ENCODE measurements around the gene RNF207. TPM values are rescaled to one million over a fixed set of nuclear protein-coding genes. Genes with fewer than 3 reads are reported as not detected.
A peak's percentile ranks its signal among the peaks of the same experiment; 100 is the strongest.

Gene RNF207
- total RNA-seq, 1 experiment from 2014 or later: 9.2 TPM

DNA sequence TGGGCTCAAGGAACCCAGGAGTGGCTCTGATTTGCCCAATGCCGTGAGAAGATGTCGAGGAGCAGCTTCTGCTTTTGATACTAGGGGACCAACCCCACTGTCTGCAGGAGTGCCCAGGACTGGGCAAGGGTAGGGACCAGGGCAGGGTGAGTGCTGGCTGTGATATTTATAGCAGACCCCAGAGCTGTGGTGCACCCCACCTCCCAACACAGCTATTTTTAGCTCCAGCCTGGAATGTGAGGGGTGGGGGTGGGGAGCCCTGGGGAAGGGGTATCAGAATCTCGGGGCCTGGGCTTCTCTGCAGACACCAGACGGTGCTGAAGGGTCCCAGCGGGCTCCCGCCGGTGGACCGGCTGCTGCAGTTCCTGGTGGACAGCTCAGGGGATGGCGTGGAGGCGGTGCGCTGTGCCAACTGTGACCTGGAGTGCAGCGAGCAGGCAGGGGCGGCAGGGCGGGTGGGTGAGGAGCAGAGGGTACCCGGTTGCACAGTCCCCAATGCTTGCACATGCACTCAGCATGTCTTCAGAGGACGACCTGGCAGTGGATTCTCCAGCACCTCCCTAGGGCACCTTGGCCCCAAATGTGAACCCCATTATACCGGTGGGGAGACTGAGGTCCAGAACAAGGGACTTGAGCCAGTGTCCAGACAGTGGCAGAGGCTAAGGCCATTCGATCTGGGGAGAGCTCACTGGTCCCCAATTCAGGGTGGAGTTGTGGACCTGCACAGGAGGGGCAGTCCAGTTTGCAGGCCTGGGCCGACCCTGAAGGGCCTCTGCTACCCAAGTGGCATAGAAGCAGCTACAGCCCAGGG is 1.4 kb downstream of the RNF207 start:
- peak overlapping the region; percentile 62 for H3K4me3 Mint-ChIP-seq
- no peak for ATAC-seq

DNA sequence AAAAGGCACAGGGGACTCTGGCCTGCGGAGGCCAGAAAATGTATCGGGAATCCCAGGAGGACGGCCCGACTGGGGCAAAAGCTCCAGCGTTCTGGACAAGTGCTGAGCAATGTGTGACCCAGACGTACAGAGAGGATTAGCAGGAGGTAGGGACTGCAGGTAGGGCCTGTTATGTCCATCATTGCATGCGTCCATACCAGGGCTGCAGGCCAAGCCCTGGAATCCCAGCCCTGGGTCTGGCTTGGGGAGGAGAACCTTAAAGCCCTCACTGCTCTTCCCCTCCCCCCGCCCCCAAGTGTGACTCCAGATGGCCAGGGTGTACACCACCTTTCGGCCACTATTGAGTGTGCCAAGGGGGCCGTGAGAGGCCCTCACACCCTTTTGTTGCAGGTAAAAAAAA is 2.0 kb downstream of the RNF207 start:
- ATAC-seq: no peak
- no peak for DNase-seq (ENCODE audit: low spot score)
- H3K36me3 Mint-ChIP-seq: no peaks in the 10 kb centered on the region
- peak overlapping the region; percentile 62; the same call in 1 of the 2 replicates for H3K4me3 Mint-ChIP-seq
- H3K27me3 Mint-ChIP-seq (ENCODE audit: low read depth): peaks cover 29% of the 10 kb centered on the region
- no peaks in the 10 kb centered on the region for H3K9me3 Mint-ChIP-seq
- POLR2A ChIA-PET: no interaction called here
- CTCF ChIA-PET: interaction anchor here (0.6 to 10.3 kb wide), 6 partner anchors 8 to 151 kb away, joined by 3 to 489 read pairs (median 6); partner anchors contain the start of genes CHD5, HES3, ICMT and RPL22
- H3K27ac Mint-ChIP-seq: no peak overlapping the region
- H3K4me1 Mint-ChIP-seq: peaks cover 21% of the 10 kb centered on the region
- TF ChIP-seq, protein P1, sequence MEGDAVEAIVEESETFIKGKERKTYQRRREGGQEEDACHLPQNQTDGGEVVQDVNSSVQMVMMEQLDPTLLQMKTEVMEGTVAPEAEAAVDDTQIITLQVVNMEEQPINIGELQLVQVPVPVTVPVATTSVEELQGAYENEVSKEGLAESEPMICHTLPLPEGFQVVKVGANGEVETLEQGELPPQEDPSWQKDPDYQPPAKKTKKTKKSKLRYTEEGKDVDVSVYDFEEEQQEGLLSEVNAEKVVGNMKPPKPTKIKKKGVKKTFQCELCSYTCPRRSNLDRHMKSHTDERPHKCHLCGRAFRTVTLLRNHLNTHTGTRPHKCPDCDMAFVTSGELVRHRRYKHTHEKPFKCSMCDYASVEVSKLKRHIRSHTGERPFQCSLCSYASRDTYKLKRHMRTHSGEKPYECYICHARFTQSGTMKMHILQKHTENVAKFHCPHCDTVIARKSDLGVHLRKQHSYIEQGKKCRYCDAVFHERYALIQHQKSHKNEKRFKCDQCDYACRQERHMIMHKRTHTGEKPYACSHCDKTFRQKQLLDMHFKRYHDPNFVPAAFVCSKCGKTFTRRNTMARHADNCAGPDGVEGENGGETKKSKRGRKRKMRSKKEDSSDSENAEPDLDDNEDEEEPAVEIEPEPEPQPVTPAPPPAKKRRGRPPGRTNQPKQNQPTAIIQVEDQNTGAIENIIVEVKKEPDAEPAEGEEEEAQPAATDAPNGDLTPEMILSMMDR (IDR thresholded peaks at IDR 0.05): no peak
- TF ChIP-seq SOX15 (CRISPR knock-in tag; IDR thresholded peaks at IDR 0.05) (no peak), ESRRA (CRISPR knock-in tag; IDR thresholded peaks at IDR 0.05; ENCODE audit: borderline replicate concordance) (no peak), NFYB (CRISPR knock-in tag; conservative IDR thresholded peaks at IDR 0.05; ENCODE audit: low read depth) (no peak), ATF1 (CRISPR knock-in tag; IDR thresholded peaks at IDR 0.05) (no peak), ZNF396 (CRISPR knock-in tag; IDR thresholded peaks at IDR 0.05; ENCODE audit: borderline replicate concordance) (no peak)
- TF ChIP-seq, protein P2, sequence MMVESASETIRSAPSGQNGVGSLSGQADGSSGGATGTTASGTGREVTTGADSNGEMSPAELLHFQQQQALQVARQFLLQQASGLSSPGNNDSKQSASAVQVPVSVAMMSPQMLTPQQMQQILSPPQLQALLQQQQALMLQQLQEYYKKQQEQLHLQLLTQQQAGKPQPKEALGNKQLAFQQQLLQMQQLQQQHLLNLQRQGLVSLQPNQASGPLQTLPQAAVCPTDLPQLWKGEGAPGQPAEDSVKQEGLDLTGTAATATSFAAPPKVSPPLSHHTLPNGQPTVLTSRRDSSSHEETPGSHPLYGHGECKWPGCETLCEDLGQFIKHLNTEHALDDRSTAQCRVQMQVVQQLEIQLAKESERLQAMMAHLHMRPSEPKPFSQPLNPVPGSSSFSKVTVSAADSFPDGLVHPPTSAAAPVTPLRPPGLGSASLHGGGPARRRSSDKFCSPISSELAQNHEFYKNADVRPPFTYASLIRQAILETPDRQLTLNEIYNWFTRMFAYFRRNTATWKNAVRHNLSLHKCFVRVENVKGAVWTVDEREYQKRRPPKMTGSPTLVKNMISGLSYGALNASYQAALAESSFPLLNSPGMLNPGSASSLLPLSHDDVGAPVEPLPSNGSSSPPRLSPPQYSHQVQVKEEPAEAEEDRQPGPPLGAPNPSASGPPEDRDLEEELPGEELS (CRISPR knock-in tag; IDR thresholded peaks at IDR 0.05): no peak
- TF ChIP-seq, protein P3, sequence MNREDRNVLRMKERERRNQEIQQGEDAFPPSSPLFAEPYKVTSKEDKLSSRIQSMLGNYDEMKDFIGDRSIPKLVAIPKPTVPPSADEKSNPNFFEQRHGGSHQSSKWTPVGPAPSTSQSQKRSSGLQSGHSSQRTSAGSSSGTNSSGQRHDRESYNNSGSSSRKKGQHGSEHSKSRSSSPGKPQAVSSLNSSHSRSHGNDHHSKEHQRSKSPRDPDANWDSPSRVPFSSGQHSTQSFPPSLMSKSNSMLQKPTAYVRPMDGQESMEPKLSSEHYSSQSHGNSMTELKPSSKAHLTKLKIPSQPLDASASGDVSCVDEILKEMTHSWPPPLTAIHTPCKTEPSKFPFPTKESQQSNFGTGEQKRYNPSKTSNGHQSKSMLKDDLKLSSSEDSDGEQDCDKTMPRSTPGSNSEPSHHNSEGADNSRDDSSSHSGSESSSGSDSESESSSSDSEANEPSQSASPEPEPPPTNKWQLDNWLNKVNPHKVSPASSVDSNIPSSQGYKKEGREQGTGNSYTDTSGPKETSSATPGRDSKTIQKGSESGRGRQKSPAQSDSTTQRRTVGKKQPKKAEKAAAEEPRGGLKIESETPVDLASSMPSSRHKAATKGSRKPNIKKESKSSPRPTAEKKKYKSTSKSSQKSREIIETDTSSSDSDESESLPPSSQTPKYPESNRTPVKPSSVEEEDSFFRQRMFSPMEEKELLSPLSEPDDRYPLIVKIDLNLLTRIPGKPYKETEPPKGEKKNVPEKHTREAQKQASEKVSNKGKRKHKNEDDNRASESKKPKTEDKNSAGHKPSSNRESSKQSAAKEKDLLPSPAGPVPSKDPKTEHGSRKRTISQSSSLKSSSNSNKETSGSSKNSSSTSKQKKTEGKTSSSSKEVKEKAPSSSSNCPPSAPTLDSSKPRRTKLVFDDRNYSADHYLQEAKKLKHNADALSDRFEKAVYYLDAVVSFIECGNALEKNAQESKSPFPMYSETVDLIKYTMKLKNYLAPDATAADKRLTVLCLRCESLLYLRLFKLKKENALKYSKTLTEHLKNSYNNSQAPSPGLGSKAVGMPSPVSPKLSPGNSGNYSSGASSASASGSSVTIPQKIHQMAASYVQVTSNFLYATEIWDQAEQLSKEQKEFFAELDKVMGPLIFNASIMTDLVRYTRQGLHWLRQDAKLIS (CRISPR knock-in tag; IDR thresholded peaks at IDR 0.05; ENCODE audit: borderline replicate concordance): no peak

More for the DNA sequence above, 1.4 kb downstream of the RNF207 start:
- CTCF ChIA-PET: interaction anchor here (1.1 to 10.3 kb wide), 13 partner anchors 12 to 253 kb away, joined by 5 to 489 read pairs (median 8); partner anchors contain the start of genes CHD5, HES2, HES3 and ICMT
- POLR2A ChIA-PET: interaction anchor here (0.6 to 1.5 kb wide), 4 partner anchors 19 to 52 kb away, joined by 3 to 10 read pairs (median 4); no protein-coding TSS in a partner anchor
- peaks cover 21% of the 10 kb centered on the region for H3K4me1 Mint-ChIP-seq
- H3K36me3 Mint-ChIP-seq: no peaks in the 10 kb centered on the region
- H3K27me3 Mint-ChIP-seq (ENCODE audit: low read depth): peaks cover 29% of the 10 kb centered on the region
- TF ChIP-seq ZNF219 (CRISPR knock-in tag; IDR thresholded peaks at IDR 0.05; ENCODE audit: borderline replicate concordance): no peak
- no peak for TF ChIP-seq ZNF671 (CRISPR knock-in tag; IDR thresholded peaks at IDR 0.05)
- no peak for TF ChIP-seq EMX1 (CRISPR knock-in tag; IDR thresholded peaks at IDR 0.05)
- TF ChIP-seq, protein P4, sequence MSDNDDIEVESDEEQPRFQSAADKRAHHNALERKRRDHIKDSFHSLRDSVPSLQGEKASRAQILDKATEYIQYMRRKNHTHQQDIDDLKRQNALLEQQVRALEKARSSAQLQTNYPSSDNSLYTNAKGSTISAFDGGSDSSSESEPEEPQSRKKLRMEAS (CRISPR knock-in tag; IDR thresholded peaks at IDR 0.05): no peak
- TF ChIP-seq TP53 (CRISPR knock-in tag; IDR thresholded peaks at IDR 0.05): no peak
- no peak for TF ChIP-seq TCF7 (CRISPR knock-in tag; IDR thresholded peaks at IDR 0.05; ENCODE audit: low read depth)
- TF ChIP-seq ESRRA (CRISPR knock-in tag; IDR thresholded peaks at IDR 0.05; ENCODE audit: borderline replicate concordance): no peak
- TF ChIP-seq, protein P5, sequence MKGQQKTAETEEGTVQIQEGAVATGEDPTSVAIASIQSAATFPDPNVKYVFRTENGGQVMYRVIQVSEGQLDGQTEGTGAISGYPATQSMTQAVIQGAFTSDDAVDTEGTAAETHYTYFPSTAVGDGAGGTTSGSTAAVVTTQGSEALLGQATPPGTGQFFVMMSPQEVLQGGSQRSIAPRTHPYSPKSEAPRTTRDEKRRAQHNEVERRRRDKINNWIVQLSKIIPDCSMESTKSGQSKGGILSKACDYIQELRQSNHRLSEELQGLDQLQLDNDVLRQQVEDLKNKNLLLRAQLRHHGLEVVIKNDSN (CRISPR knock-in tag; IDR thresholded peaks at IDR 0.05): no peak
- TF ChIP-seq NR1H2 (CRISPR knock-in tag; IDR thresholded peaks at IDR 0.05): no peak
- TF ChIP-seq, protein P6, sequence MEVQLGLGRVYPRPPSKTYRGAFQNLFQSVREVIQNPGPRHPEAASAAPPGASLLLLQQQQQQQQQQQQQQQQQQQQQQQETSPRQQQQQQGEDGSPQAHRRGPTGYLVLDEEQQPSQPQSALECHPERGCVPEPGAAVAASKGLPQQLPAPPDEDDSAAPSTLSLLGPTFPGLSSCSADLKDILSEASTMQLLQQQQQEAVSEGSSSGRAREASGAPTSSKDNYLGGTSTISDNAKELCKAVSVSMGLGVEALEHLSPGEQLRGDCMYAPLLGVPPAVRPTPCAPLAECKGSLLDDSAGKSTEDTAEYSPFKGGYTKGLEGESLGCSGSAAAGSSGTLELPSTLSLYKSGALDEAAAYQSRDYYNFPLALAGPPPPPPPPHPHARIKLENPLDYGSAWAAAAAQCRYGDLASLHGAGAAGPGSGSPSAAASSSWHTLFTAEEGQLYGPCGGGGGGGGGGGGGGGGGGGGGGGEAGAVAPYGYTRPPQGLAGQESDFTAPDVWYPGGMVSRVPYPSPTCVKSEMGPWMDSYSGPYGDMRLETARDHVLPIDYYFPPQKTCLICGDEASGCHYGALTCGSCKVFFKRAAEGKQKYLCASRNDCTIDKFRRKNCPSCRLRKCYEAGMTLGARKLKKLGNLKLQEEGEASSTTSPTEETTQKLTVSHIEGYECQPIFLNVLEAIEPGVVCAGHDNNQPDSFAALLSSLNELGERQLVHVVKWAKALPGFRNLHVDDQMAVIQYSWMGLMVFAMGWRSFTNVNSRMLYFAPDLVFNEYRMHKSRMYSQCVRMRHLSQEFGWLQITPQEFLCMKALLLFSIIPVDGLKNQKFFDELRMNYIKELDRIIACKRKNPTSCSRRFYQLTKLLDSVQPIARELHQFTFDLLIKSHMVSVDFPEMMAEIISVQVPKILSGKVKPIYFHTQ (CRISPR knock-in tag; IDR thresholded peaks at IDR 0.05): no peak
- TF ChIP-seq OVOL2 (CRISPR knock-in tag; IDR thresholded peaks at IDR 0.05; ENCODE audit: borderline replicate concordance): no peak
- no peak for TF ChIP-seq NR2C2 (CRISPR knock-in tag; IDR thresholded peaks at IDR 0.05)
- TF ChIP-seq, protein P7, sequence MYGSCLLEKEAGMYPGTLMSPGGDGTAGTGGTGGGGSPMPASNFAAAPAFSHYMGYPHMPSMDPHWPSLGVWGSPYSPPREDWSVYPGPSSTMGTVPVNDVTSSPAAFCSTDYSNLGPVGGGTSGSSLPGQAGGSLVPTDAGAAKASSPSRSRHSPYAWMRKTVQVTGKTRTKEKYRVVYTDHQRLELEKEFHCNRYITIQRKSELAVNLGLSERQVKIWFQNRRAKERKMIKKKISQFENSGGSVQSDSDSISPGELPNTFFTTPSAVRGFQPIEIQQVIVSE (CRISPR knock-in tag; IDR thresholded peaks at IDR 0.05; ENCODE audit: borderline replicate concordance): no peak
- TF ChIP-seq, protein P8, sequence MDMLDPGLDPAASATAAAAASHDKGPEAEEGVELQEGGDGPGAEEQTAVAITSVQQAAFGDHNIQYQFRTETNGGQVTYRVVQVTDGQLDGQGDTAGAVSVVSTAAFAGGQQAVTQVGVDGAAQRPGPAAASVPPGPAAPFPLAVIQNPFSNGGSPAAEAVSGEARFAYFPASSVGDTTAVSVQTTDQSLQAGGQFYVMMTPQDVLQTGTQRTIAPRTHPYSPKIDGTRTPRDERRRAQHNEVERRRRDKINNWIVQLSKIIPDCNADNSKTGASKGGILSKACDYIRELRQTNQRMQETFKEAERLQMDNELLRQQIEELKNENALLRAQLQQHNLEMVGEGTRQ (CRISPR knock-in tag; IDR thresholded peaks at IDR 0.05): no peak
- TF ChIP-seq GRHL2 (CRISPR knock-in tag; IDR thresholded peaks at IDR 0.05; ENCODE audit: insufficient replicate concordance, severe bottlenecking): no peak
- DNase-seq (ENCODE audit: low spot score): no peak
- H3K9me3 Mint-ChIP-seq: no peaks in the 10 kb centered on the region
- no peak overlapping the region for H3K27ac Mint-ChIP-seq

All from WTC11 (cell line).